ENCODE results near the gene RASL10B. TPM values are rescaled to one million over a fixed set of nuclear protein-coding genes. Genes with fewer than 3 reads are reported as not detected.

RASL10B gene
- total RNA-seq, 2 experiments from 2014 or later = 0.22 to 0.47 TPM

DNA sequence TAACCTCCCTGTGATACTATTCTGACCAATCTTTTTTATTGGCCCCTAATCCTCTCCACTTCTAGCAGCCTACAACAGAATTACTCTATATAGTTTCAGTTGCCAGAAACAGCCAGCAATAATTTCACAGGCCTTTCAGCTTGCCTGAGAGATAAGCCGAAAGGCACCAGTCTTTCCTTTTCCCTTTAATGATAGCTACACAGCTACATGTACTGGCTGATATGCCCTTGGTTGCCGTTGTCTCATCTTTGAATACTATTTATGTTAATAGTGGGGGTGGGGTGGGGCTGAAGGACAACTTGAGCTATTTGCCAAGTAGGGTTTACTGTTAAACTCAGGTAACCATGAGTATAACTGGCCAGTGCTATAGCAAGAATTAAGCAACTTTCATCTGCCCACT is 35.8 kb upstream of the RASL10B start:
- Histone ChIP-seq H3K4me1 (ENCODE audit: insufficient read depth, low read length) (no peaks in the 10 kb centered on the region), H3K36me3 (ENCODE audit: insufficient read depth, low read length) (peaks cover 69% of the 10 kb centered on the region), H3K9me3 (ENCODE audit: control insufficient read depth in 1 of 2, insufficient read depth in 1 of 2, low read length in 2 of 2) (no peaks in the 10 kb centered on the region), H3K27me3 (ENCODE audit: control insufficient read depth in 1 of 2, insufficient read depth in 2 of 2, low read length in 2 of 2) (no peaks in the 10 kb centered on the region), H3K27ac (ENCODE audit: low read depth in 1 of 2, low read length in 2 of 2) (no peak overlapping the region), H3K4me3 (ENCODE audit: low read length) (no peak overlapping the region)
- Mint-ChIP-seq H3K4me1 (ENCODE audit: low read depth) (no peaks in the 10 kb centered on the region), H3K27ac (no peak overlapping the region), H3K36me3 (ENCODE audit: low read depth) (peaks cover 75% of the 10 kb centered on the region), H3K27me3 (no peaks in the 10 kb centered on the region), H3K4me3 (no peak overlapping the region), H3K9me3 (no peaks in the 10 kb centered on the region)
- ChIA-PET CTCF (interaction anchor here (0.6 to 1.1 kb wide), 3 partner anchors 13 to 31 kb away, joined by 3 to 5 read pairs (median 4); no protein-coding TSS in a partner anchor), POLR2A (no interaction called here)
- intact Hi-C loops (cut with DNase I, micrococcal nuclease) = no loop called here
- TF ChIP-seq, protein P1, sequence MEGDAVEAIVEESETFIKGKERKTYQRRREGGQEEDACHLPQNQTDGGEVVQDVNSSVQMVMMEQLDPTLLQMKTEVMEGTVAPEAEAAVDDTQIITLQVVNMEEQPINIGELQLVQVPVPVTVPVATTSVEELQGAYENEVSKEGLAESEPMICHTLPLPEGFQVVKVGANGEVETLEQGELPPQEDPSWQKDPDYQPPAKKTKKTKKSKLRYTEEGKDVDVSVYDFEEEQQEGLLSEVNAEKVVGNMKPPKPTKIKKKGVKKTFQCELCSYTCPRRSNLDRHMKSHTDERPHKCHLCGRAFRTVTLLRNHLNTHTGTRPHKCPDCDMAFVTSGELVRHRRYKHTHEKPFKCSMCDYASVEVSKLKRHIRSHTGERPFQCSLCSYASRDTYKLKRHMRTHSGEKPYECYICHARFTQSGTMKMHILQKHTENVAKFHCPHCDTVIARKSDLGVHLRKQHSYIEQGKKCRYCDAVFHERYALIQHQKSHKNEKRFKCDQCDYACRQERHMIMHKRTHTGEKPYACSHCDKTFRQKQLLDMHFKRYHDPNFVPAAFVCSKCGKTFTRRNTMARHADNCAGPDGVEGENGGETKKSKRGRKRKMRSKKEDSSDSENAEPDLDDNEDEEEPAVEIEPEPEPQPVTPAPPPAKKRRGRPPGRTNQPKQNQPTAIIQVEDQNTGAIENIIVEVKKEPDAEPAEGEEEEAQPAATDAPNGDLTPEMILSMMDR (IDR thresholded peaks at IDR 0.05) = no peak
- ATAC-seq (ENCODE audit: poor library complexity) (no peak), DNase-seq (no peak)

GRCh38 chr17:35698800-35699199 is 32.6 kb upstream of the RASL10B start:
- no peaks in the 10 kb centered on the region for H3K27me3 ChIP-seq (ENCODE audit: control insufficient read depth in 1 of 2, insufficient read depth in 2 of 2, low read length in 2 of 2)
- intact Hi-C loops (cut with DNase I, micrococcal nuclease) = no loop called here
- CTCF ChIA-PET = no interaction called here
- H3K36me3 Mint-ChIP-seq (ENCODE audit: low read depth) = peaks cover 63% of the 10 kb centered on the region
- ATAC-seq (ENCODE audit: poor library complexity) = no peak
- H3K9me3 ChIP-seq (ENCODE audit: control insufficient read depth in 1 of 2, insufficient read depth in 1 of 2, low read length in 2 of 2) = no peaks in the 10 kb centered on the region
- H3K4me3 ChIP-seq (ENCODE audit: low read length) = no peak overlapping the region
- H3K27ac ChIP-seq (ENCODE audit: low read depth in 1 of 2, low read length in 2 of 2) = no peak overlapping the region
- H3K4me1 Mint-ChIP-seq (ENCODE audit: low read depth) = peaks cover 8% of the 10 kb centered on the region
- no peak for DNase-seq
- H3K27ac Mint-ChIP-seq = no peak overlapping the region
- peaks cover 49% of the 10 kb centered on the region for H3K36me3 ChIP-seq (ENCODE audit: insufficient read depth, low read length)
- no peak overlapping the region for H3K4me3 Mint-ChIP-seq
- POLR2A ChIA-PET = no interaction called here
- H3K4me1 ChIP-seq (ENCODE audit: insufficient read depth, low read length) = no peaks in the 10 kb centered on the region
- no peaks in the 10 kb centered on the region for H3K9me3 Mint-ChIP-seq
- TF ChIP-seq, protein P1 (IDR thresholded peaks at IDR 0.05) = no peak
- no peaks in the 10 kb centered on the region for H3K27me3 Mint-ChIP-seq

DNA sequence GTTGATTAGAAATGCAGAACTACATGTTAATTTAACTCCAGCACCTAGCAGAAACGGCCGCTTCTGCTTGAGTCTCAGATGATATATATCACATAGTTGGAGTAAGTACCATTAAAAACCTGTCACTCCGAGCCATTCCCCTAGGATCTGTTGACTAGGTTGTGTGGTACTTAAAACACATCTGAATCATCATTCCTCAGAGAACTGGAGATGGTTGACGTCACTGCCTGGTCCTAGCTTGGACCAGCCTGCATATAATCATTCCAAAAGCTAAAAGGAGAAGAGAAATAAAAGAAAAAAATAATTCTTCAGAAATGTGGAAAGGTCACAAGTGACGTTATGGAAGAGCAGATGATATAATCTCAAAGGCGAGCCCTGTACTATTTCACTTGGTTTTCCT is 31.3 kb upstream of the RASL10B start:
- Histone ChIP-seq H3K27me3 (ENCODE audit: control insufficient read depth in 1 of 2, insufficient read depth in 2 of 2, low read length in 2 of 2) (no peaks in the 10 kb centered on the region), H3K4me1 (ENCODE audit: insufficient read depth, low read length) (no peaks in the 10 kb centered on the region), H3K27ac (ENCODE audit: low read depth in 1 of 2, low read length in 2 of 2) (no peak overlapping the region), H3K4me3 (ENCODE audit: low read length) (no peak overlapping the region), H3K9me3 (ENCODE audit: control insufficient read depth in 1 of 2, insufficient read depth in 1 of 2, low read length in 2 of 2) (no peaks in the 10 kb centered on the region), H3K36me3 (ENCODE audit: insufficient read depth, low read length) (peaks cover 35% of the 10 kb centered on the region)
- Mint-ChIP-seq H3K4me1 (ENCODE audit: low read depth) (peaks cover 22% of the 10 kb centered on the region), H3K36me3 (ENCODE audit: low read depth) (peaks cover 61% of the 10 kb centered on the region), H3K27ac (no peak overlapping the region), H3K27me3 (no peaks in the 10 kb centered on the region), H3K4me3 (no peak overlapping the region), H3K9me3 (no peaks in the 10 kb centered on the region)
- TF ChIP-seq, protein P1 (IDR thresholded peaks at IDR 0.05) = no peak
- intact Hi-C loops (cut with DNase I, micrococcal nuclease) = no loop called here
- ChIA-PET CTCF (no interaction called here), POLR2A (interaction anchor here (0.6 kb wide), 1 partner anchor 8 kb away, joined by 3 read pairs; no protein-coding TSS in a partner anchor)
- DNase-seq (no peak), ATAC-seq (ENCODE audit: poor library complexity) (no peak)

Data from CD4-positive, alpha-beta T cell (primary cell).